GM12875 (cell line): ENCODE measurements around the gene TSPY2.
"Not testable (repeated sequence)": the region's sequence is repeated elsewhere in the genome, so short reads cannot be mapped to it uniquely, and the experiment has no call there.

Source experiments
- H3K4me3 ChIP-seq: one replicate; pipeline ENCODE4 v1.5.1; 2011; ENCODE audit warnings: low read depth, low read length, control low read depth

Gene TSPY2

GRCh38 chrY:6245923-6246322, at the start of gene TSPY2:
Gene TSPY2, plus strand, starts transcription at chrY:6246223. Its CDS starts 46 bp downstream, at chrY:6246269.
- not testable (repeated sequence) for H3K4me3 ChIP-seq

DNA sequence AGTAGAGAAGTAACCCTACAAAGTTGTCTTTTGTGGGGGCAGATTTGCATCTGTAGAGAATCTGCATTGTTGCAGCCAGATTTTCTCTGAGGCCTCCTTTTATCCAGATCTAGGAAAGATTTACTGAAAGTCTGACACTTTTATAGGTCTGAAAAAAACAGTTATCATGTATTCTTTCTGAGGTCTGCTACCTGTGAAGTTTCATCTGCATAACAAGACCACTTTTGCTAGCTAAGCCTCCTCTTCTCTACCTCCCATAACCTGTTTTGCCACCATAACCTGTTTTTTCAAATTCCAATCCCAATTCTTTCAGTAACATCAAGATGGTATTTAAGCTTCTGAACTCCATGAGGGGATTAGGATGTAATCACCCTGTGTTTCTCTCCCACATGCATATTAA, 36.5 kb upstream of the TSPY2 start:
- H3K4me3 ChIP-seq: not testable (repeated sequence)

DNA sequence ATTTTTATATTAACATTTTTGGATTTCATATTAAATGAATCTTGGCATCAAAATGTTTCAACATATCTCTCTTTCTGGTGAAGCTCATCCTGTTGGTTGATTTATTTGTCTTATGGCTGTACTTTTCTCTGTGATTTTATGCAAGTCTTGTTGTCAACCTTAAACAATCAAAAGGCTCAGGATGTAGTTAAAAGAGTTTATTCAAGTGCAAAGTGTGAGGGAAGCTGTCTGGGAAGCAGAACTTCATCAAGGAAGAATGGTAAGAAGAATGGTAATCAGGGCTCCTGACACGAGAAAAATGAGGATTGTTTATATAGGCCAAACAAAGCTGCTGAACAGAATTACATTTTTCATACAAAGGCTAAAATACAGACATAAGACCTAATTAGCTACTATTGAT, 29.0 kb upstream of the TSPY2 start:
- not testable (repeated sequence) for H3K4me3 ChIP-seq

- not testable (repeated sequence) for H3K4me3 ChIP-seq
Observed at GRCh38 chrY:6269839-6270238, 23.8 kb downstream of the TSPY2 start.
